Lower lobe of right lung (tissue), 2 donors: ENCODE measurements around the gene MYO5B. TPM values are rescaled to one million over a fixed set of nuclear protein-coding genes. Genes with fewer than 3 reads are reported as not detected.

Source experiments
- ATAC-seq, 2 donors: fragments of 200-7000 bp; cut with Tn5 transposase; one replicate each; pipeline ENCODE4 v1.9.1; 2020 to 2022; ENCODE audit warnings: mild to moderate bottlenecking in 2 of 2, moderate library complexity in 2 of 2
- DNase-seq: peaks from one replicate; pipeline ENCODE4 v3.0.0-alpha.2; 2020
- H3K27ac ChIP-seq: fragments of 200-600 bp; one replicate; pipeline ENCODE4 v1.8.0; 2022
- H3K27me3 ChIP-seq: fragments of 200-600 bp; one replicate; pipeline ENCODE4 v1.8.0; 2022; ENCODE audit warnings: low read depth
- H3K36me3 ChIP-seq: fragments of 200-600 bp; one replicate; pipeline ENCODE4 v1.8.0; 2022; ENCODE audit warnings: mild to moderate bottlenecking
- H3K4me1 ChIP-seq: fragments of 200-600 bp; one replicate; pipeline ENCODE4 v1.8.0; 2022
- H3K4me3 ChIP-seq: fragments of 200-600 bp; one replicate; pipeline ENCODE4 v1.8.0; 2022; ENCODE audit warnings: mild to moderate bottlenecking
- H3K9me3 ChIP-seq: fragments of 200-600 bp; one replicate; pipeline ENCODE4 v1.8.0; 2022
- intact Hi-C: fragments of 100-400 bp; cut with DNase I; formaldehyde crosslinking; loops from one replicate; pipeline ENCODE4 v1.11.0; 2022
- total RNA-seq: library from RNA; stranded (reverse); fragmentation: NEBNext Ultra II Directional; extraction: Animal tissue kit (Norgen Biotek cat#: 25700); gene quantifications from one replicate; pipeline ENCODE4 v1.2.1, GENCODE V29; 2021
- TF ChIP-seq, protein P1 (sequence below): fragments of 200-600 bp; IDR thresholded peaks from one replicate; pipeline ENCODE4 v1.8.0; 2022; ENCODE audit warnings: antibody characterized with exemption, mild to moderate bottlenecking
- donor health status: DM: no; HTN: yes; CAD: no; lungs with severe emphysema.

MYO5B gene
- total RNA-seq, 1 donor from 2014 or later: 23.3 TPM

DNA sequence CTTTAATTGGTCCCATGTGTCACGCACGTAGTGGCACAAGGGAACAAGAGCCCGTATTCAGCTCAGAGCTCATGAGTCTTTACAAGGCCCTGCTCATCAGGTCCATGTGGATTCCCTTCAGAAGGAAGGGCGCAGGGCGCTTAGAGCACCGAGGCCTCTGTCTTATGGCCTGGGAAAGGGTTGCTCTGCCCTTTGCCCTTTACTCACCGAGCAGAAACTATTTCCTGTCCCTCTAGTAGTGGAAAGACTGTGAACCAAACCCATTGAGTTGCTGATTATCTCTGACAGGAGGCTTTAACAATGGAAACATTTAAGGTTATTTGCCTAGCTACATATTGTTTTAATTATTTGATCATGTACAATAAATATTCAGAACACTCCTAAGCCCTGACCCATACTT is 279.6 kb downstream of the MYO5B start:
- intact Hi-C loops: no loop called here
- Histone ChIP-seq H3K36me3 (no peaks in the 10 kb centered on the region), H3K27ac (no peak overlapping the region), H3K27me3 (peaks cover 14% of the 10 kb centered on the region), H3K4me3 (no peak overlapping the region), H3K9me3 (no peaks in the 10 kb centered on the region), H3K4me1 (no peaks in the 10 kb centered on the region)
- ATAC-seq (no peak), DNase-seq (no peak)
- TF ChIP-seq, protein P1, sequence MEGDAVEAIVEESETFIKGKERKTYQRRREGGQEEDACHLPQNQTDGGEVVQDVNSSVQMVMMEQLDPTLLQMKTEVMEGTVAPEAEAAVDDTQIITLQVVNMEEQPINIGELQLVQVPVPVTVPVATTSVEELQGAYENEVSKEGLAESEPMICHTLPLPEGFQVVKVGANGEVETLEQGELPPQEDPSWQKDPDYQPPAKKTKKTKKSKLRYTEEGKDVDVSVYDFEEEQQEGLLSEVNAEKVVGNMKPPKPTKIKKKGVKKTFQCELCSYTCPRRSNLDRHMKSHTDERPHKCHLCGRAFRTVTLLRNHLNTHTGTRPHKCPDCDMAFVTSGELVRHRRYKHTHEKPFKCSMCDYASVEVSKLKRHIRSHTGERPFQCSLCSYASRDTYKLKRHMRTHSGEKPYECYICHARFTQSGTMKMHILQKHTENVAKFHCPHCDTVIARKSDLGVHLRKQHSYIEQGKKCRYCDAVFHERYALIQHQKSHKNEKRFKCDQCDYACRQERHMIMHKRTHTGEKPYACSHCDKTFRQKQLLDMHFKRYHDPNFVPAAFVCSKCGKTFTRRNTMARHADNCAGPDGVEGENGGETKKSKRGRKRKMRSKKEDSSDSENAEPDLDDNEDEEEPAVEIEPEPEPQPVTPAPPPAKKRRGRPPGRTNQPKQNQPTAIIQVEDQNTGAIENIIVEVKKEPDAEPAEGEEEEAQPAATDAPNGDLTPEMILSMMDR: no peak

DNA sequence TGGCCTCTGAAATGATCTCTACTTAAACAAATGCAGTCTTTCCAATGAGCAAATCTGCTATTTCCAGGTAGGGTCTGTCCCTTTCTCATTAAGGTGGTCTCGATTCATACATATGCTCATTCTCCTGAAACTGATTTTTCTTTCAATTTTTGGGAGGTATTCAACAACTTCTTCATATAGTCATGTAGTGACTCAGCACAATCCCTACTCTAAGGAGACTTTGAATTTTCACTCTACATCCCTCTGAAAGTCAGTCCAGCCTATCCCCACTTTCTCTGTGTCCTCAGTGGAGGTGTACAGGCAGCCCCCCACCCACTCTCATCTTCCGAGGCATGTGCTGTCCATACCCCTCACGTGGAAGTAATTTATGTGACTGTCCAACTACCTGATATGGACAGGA is 281.7 kb downstream of the MYO5B start:
- ATAC-seq: no peak
- intact Hi-C loops: no loop called here
- Histone ChIP-seq H3K36me3 (no peaks in the 10 kb centered on the region), H3K4me1 (no peaks in the 10 kb centered on the region), H3K27ac (no peak overlapping the region), H3K4me3 (no peak overlapping the region), H3K27me3 (peaks cover 8% of the 10 kb centered on the region), H3K9me3 (no peaks in the 10 kb centered on the region)
- no peak for DNase-seq
- TF ChIP-seq, protein P1: no peak

DNA sequence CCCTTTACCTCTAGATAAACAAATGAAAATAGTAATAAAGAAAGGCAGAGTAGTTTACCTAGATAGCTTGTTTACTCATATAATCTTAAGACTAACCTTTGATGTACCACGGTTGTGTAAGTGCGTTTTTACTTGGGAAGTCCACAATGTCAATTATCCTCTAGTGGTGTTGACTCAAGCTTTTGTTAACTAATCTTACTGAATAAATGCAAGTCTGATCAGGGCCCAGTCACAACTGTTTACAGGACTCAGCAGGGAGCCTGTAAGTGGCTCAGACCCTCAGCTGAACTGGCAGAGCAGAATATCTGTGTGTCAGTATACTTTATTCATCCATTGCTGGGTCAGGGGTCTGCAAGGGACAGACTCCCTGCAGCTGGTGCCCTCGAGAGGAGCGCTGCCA is 283.5 kb downstream of the MYO5B start:
- DNase-seq: no peak
- Histone ChIP-seq H3K27ac (no peak overlapping the region), H3K4me3 (no peak overlapping the region), H3K27me3 (no peaks in the 10 kb centered on the region), H3K36me3 (no peaks in the 10 kb centered on the region), H3K9me3 (no peaks in the 10 kb centered on the region), H3K4me1 (no peaks in the 10 kb centered on the region)
- intact Hi-C loops: no loop called here
- TF ChIP-seq, protein P1: no peak
- no peak for ATAC-seq

DNA sequence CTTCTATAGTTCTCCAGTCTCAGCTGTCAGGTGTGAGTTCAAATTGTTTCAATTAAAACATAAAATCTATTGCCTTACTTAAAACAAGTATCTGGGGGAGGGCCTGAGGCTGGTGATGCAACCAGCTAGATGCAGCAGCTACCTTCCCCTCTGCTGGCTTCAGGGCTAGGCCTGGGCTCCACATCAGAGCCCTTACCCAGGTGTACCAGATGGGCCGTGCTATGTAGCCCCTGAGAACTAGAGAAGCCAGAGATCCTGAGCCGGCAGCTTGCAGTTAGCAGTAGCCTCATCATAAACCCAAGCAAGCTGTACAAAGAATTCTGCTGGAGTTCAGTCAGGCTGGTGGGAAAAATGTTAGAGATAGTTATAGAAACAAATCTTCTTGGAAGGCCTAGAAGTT is 284.0 kb downstream of the MYO5B start:
- Histone ChIP-seq H3K27me3 (no peaks in the 10 kb centered on the region), H3K4me3 (no peak overlapping the region), H3K36me3 (no peaks in the 10 kb centered on the region), H3K9me3 (no peaks in the 10 kb centered on the region), H3K27ac (no peak overlapping the region), H3K4me1 (no peaks in the 10 kb centered on the region)
- ATAC-seq: no peak
- TF ChIP-seq, protein P1: no peak
- DNase-seq: no peak
- intact Hi-C loops: no loop called here

DNA sequence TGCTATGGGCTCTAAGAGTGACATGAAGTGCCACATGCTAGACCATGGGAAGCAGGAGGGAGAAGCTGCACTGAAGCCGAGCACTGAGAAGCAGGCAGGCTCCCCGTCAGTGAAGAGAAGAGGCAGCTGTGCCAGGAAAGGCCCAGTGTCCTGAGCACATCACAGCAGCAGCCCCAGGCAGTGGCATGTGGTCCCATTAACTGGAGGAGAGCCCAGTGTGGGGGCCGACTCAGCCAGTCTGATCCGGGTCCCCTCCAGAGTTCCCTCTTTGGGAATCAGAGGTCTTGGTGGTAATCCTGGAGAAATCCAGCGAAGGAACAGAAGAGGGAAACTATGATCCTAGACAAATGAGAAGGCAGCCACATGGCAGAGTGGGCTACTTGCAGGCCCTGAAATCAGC is 284.9 kb downstream of the MYO5B start:
- intact Hi-C loops: no loop called here
- TF ChIP-seq, protein P1: no peak

More for the DNA sequence above, 284.9 kb downstream of the MYO5B start:
- DNase-seq: no peak
- ATAC-seq: no peak
- Histone ChIP-seq H3K9me3 (no peaks in the 10 kb centered on the region), H3K4me3 (no peak overlapping the region), H3K27me3 (no peaks in the 10 kb centered on the region), H3K27ac (no peak overlapping the region), H3K4me1 (no peaks in the 10 kb centered on the region), H3K36me3 (no peaks in the 10 kb centered on the region)
